A549 (cell line): Measurements from ENCODE around the gene CLK2. TPM values are rescaled to one million over a fixed set of nuclear protein-coding genes. Genes with fewer than 3 reads are reported as not detected.

Experiments
- ATAC-seq, 2 experiments: fragments of 200-7000 bp in 1 of 2; fragments of >200 bp in 1 of 2; cut with Nextera tagmentation in 1 of 2; cut with Tn5 transposase in 1 of 2; 3 replicates each; pipeline versions ENCODE4 v1.8.0 to v1.9.1; 2018 to 2020; ENCODE audit warnings: mild to moderate bottlenecking in 1 of 2, moderate library complexity in 1 of 2
- CTCF ChIA-PET: fragments of 300-600 bp; sonication (Branson Sonifier 250); formaldehyde crosslinking; extraction: SDS; loops from one replicate; lab custom pipeline; 2021; ENCODE audit warnings: antibody characterized with exemption, inconsistent platforms; lab: Yijun Ruan, JAX
- POLR2A ChIA-PET: fragments of 350-600 bp; formaldehyde crosslinking; extraction: SDS; loops from one replicate; lab custom pipeline; 2021; ENCODE audit warnings: antibody characterized with exemption, inconsistent platforms; lab: Yijun Ruan, JAX
- DNase-seq, 2 experiments: peaks; one replicate each; pipeline versions ENCODE4 v3.0.0 to v3.0.0-alpha.2; 2011 to 2016; ENCODE audit warnings: low read depth in 1 of 2, low spot score in 1 of 2
- FAIRE-seq: peaks from 2 replicates; lab custom pipeline; 2011; peaks lifted over from hg19 to GRCh38; lab: Jason Lieb, UNC
- H3K27ac ChIP-seq, 2 experiments: fragments of >200 bp; sonication (Bioruptor Twin); formaldehyde crosslinking; 3 replicates each; pipeline ENCODE4 v1.5.1; 2016 to 2017
- H3K4me1 ChIP-seq: fragments of >200 bp; sonication (Bioruptor Twin); formaldehyde crosslinking; 3 replicates; pipeline ENCODE4 v1.6.1; 2016
- H3K4me2 ChIP-seq: fragments of >200 bp; sonication (Bioruptor Twin); formaldehyde crosslinking; 3 replicates; pipeline ENCODE4 v1.6.1; 2016
- H3K4me3 ChIP-seq: fragments of >200 bp; sonication (Bioruptor Twin); formaldehyde crosslinking; 3 replicates; pipeline ENCODE4 v1.5.1; 2016
- H3K9me3 ChIP-seq: fragments of >200 bp; sonication (Bioruptor Twin); formaldehyde crosslinking; 3 replicates; pipeline ENCODE4 v1.6.1; 2016
- CEBPB ChIP-seq, 2 experiments: fragments of >200 bp in 1 of 2; sonication (Bioruptor Twin) in 1 of 2; formaldehyde crosslinking in 1 of 2; IDR thresholded peaks; 2 replicates each; pipeline ENCODE4 v1.6.1; 2012 to 2016
- HEYL ChIP-seq: fragments of 250-450 bp; sonication (Bioruptor Pico); IDR thresholded peaks from 2 replicates; pipeline ENCODE4 v1.8.0; 2021; ENCODE audit warnings: mild to moderate bottlenecking, moderate library complexity
- NFE2L2 ChIP-seq: fragments of 150-350 bp; conservative IDR thresholded peaks from 2 replicates; pipeline ENCODE4 v1.6.1; 2014; ENCODE audit warnings: low read length
- RAD21 ChIP-seq, 2 experiments: fragments of >200 bp in 1 of 2; sonication (Bioruptor Twin) in 1 of 2; formaldehyde crosslinking in 1 of 2; IDR thresholded peaks in 1 of 2; conservative IDR thresholded peaks in 1 of 2; 2 replicates in 1 of 2; 3 replicates in 1 of 2; pipeline ENCODE4 v1.6.1; 2012 to 2018; ENCODE audit warnings: inconsistent platforms in 1 of 2
- SMC3 ChIP-seq: fragments of >200 bp; sonication (Bioruptor Twin); formaldehyde crosslinking; IDR thresholded peaks from 3 replicates; pipeline ENCODE4 v1.6.1; 2018; ENCODE audit warnings: inconsistent platforms
- TFCP2L1 ChIP-seq: fragments of 250-450 bp; sonication (Bioruptor Pico); IDR thresholded peaks from 2 replicates; pipeline ENCODE4 v1.5.0; 2021; ENCODE audit warnings: mild to moderate bottlenecking
- ZFP36 ChIP-seq: fragments of 450-650 bp; IDR thresholded peaks from 2 replicates; pipeline ENCODE4 v1.6.1; 2014; ENCODE audit warnings: borderline replicate concordance; ENCODE audit not compliant: partially characterized antibody
- WGBS: methylation state at CpG from one replicate; pipeline ENCODE4 v1.1.6; 2017; ENCODE audit errors: missing lambda C conversion rate; 5-methylcytosine and 5-hydroxymethylcytosine counted together
- polyA plus RNA-seq, 4 experiments: library from polyadenylated mRNA; depleted of rRNA in 3 of 4; stranded (reverse); fragments of >200 nt; fragmentation: RNase III in 1 of 4; extraction: RNeasy Plus Mini Kit Qiagen cat#74134 plus additional on column Dnase treatment in 1 of 4; gene quantifications; 2 replicates in 3 of 4; 3 replicates in 1 of 4; pipeline ENCODE4 v1.2.3, GENCODE V29; 2011 to 2017
- TF ChIP-seq, protein P1 (sequence below): fragments of 200-600 bp; sonication (generic); IDR thresholded peaks from 2 replicates; pipeline ENCODE4 v1.6.1; 2016; ENCODE audit warnings: antibody characterized with exemption, mild to moderate bottlenecking, moderate library complexity
- TF ChIP-seq, protein P2 (sequence below): IDR thresholded peaks from 2 replicates; pipeline ENCODE4 v1.6.1; 2012
- TF ChIP-seq, protein P3 (sequence below): fragments of >200 bp; sonication (Bioruptor Twin); formaldehyde crosslinking; IDR thresholded peaks from 3 replicates; pipeline ENCODE4 v1.5.1; 2016

Gene CLK2
- polyA plus RNA-seq, 2 of the 4 experiments (the other 2 are of a cell fraction), result 37.9 to 45.7 TPM

DNA sequence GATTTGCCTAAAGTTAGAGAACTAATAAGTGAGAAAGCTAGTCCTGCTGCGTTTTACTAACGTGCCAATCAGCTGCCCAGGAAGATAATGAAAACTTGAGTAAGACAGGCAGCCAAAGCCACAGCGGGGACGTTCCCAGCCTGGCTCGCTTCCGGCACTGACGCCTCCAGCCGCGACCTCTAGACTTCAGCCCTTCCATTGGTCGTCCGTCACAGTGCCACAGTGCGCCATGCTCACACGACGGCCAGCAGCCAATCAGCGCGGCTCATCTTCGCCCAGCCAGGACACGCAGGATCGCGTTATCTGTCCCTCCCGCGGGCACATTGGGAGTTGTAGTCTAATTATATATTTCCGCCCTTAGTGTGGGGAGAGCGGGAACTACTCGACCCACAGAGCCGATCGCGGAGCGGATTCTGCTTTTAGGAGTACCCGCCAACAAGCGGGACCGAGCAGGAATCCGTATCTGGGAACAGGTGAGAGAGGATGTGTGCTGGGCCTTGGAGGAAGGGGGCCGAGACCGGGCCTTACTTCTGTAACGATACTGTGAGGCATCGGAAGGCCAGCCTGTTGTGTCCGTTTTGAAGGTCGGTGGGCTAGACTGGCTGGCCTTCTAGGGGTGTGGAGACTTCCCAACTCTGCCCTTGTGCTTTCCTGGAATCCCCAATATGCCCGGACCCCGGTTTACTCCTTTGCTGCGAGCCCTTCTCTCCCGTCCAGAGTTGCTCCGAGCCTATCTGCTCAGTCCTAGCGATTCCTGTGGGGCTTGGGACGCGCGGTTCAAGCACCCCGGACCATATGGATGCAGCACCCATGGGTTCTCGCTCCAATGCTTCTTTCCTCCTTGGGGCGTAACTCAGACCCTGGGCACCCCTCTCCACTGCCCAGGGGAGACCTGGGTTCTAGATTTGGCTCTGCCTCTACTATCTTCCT, 35.5 kb upstream of the CLK2 start, which contains the start of gene FDPS (continued):
- TF ChIP-seq, protein P1, sequence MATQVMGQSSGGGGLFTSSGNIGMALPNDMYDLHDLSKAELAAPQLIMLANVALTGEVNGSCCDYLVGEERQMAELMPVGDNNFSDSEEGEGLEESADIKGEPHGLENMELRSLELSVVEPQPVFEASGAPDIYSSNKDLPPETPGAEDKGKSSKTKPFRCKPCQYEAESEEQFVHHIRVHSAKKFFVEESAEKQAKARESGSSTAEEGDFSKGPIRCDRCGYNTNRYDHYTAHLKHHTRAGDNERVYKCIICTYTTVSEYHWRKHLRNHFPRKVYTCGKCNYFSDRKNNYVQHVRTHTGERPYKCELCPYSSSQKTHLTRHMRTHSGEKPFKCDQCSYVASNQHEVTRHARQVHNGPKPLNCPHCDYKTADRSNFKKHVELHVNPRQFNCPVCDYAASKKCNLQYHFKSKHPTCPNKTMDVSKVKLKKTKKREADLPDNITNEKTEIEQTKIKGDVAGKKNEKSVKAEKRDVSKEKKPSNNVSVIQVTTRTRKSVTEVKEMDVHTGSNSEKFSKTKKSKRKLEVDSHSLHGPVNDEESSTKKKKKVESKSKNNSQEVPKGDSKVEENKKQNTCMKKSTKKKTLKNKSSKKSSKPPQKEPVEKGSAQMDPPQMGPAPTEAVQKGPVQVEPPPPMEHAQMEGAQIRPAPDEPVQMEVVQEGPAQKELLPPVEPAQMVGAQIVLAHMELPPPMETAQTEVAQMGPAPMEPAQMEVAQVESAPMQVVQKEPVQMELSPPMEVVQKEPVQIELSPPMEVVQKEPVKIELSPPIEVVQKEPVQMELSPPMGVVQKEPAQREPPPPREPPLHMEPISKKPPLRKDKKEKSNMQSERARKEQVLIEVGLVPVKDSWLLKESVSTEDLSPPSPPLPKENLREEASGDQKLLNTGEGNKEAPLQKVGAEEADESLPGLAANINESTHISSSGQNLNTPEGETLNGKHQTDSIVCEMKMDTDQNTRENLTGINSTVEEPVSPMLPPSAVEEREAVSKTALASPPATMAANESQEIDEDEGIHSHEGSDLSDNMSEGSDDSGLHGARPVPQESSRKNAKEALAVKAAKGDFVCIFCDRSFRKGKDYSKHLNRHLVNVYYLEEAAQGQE, result peak; percentile 77
- TF ChIP-seq, all 56 proteins: peak for 9

DNA sequence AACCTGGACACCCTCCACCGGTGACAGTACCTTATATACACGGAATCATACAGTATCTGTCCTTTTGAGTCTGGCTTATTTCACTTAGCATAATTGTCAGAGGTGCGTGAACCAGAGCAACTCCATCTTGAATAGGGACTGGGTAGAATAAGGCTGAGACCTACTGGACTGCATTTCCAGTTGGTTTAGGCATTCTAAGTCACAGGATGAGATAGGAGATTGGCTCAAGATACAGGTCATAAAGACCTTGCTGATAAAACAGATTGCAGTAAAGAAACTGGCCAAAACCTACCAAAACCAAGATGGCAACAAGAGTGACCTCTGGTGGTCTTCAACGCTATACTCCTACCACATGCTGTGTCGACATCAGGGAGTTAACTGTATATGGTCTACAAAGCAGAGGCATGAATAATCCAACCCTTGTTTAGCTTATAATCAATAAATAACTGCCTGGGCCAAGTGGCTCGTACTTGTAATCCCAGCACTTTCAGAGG, 34.0 kb upstream of the CLK2 start:
- DNase-seq (peak in 1 of 2 experiments; percentile 73), ATAC-seq (peak in 1 of 2 experiments; percentile 19; a peak in 2 of 6 replicates), FAIRE-seq (no peak)
- CTCF ChIA-PET, result interaction anchor here (0.7 to 7.1 kb wide), 18 partner anchors 10 to 823 kb away, joined by 3 to 54 read pairs (median 4); partner anchors contain the start of genes MTX1 and THBS3
- peak in 1 of 2 experiments; percentile 54; a peak in 3 of 5 replicates for TF ChIP-seq RAD21 (conservative IDR thresholded peaks at IDR 0.05 in 1 of 2, IDR thresholded peaks at IDR 0.05 in 1 of 2)
- no peak for TF ChIP-seq ZFP36
- TF ChIP-seq, protein P2, sequence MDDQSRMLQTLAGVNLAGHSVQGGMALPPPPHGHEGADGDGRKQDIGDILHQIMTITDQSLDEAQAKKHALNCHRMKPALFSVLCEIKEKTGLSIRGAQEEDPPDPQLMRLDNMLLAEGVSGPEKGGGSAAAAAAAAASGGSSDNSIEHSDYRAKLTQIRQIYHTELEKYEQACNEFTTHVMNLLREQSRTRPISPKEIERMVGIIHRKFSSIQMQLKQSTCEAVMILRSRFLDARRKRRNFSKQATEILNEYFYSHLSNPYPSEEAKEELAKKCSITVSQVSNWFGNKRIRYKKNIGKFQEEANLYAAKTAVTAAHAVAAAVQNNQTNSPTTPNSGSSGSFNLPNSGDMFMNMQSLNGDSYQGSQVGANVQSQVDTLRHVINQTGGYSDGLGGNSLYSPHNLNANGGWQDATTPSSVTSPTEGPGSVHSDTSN, result no peak
- no peak for TF ChIP-seq TFCP2L1
- peak; percentile 33; the same call in 1 of the 3 replicates for TF ChIP-seq SMC3
- TF ChIP-seq, protein P1, result no peak
- no peak for TF ChIP-seq NFE2L2
- peak in 1 of 2 experiments; percentile 65; a peak in 2 of 4 replicates for TF ChIP-seq CEBPB (IDR thresholded peaks at IDR 0.05)
- TF ChIP-seq HEYL, result peak; percentile 39; the same call in 1 of the 2 replicates
- TF ChIP-seq, protein P3, sequence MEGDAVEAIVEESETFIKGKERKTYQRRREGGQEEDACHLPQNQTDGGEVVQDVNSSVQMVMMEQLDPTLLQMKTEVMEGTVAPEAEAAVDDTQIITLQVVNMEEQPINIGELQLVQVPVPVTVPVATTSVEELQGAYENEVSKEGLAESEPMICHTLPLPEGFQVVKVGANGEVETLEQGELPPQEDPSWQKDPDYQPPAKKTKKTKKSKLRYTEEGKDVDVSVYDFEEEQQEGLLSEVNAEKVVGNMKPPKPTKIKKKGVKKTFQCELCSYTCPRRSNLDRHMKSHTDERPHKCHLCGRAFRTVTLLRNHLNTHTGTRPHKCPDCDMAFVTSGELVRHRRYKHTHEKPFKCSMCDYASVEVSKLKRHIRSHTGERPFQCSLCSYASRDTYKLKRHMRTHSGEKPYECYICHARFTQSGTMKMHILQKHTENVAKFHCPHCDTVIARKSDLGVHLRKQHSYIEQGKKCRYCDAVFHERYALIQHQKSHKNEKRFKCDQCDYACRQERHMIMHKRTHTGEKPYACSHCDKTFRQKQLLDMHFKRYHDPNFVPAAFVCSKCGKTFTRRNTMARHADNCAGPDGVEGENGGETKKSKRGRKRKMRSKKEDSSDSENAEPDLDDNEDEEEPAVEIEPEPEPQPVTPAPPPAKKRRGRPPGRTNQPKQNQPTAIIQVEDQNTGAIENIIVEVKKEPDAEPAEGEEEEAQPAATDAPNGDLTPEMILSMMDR, result peak; percentile 34; the same call in 2 of the 3 replicates
- POLR2A ChIA-PET, result interaction anchor here (0.6 to 1.0 kb wide), 3 partner anchors 16 to 35 kb away, joined by 3 to 4 read pairs (median 3); no protein-coding TSS in a partner anchor
- H3K4me3 ChIP-seq, result no peak overlapping the region
- 78% methylated on average over 6 of the region's 6 CpGs for WGBS
- no peaks in the 10 kb centered on the region for H3K9me3 ChIP-seq
- peaks cover 27% of the 10 kb centered on the region for H3K4me1 ChIP-seq
- H3K27ac ChIP-seq, result peak overlapping the region in 1 of 2 experiments; percentile 80; a peak in 3 of 6 replicates
- no peak overlapping the region for H3K4me2 ChIP-seq
